Neutrophil (primary cell): Measurements from ENCODE around the gene ADCY2.

ENCODE experiments used
- H3K27ac ChIP-seq: fragments of 200-600 bp; sonication (generic); 2 replicates; pipeline ENCODE4 v1.5.1; 2016; ENCODE audit warnings: mild to moderate bottlenecking, moderate library complexity
- H3K27me3 ChIP-seq: fragments of 200-600 bp; sonication (generic); 2 replicates; pipeline ENCODE4 v1.6.0; 2016; ENCODE audit warnings: mild to moderate bottlenecking
- H3K36me3 ChIP-seq: fragments of 200-600 bp; sonication (generic); 2 replicates; pipeline ENCODE4 v1.5.1; 2017
- H3K4me1 ChIP-seq, 2 experiments: fragments of 200-600 bp in 1 of 2; sonication (generic) in 1 of 2; 1 replicate in 1 of 2; 2 replicates in 1 of 2; pipeline versions ENCODE4 v1.5.1 to v1.6.1; 2013 to 2016; ENCODE audit warnings: low read depth in 1 of 2, low read length in 1 of 2, mild to moderate bottlenecking in 1 of 2, moderate library complexity in 1 of 2; ENCODE audit not compliant: control insufficient read depth in 1 of 2, insufficient read depth in 1 of 2
- H3K4me3 ChIP-seq, 2 experiments: fragments of 200-600 bp in 1 of 2; sonication (generic) in 1 of 2; 1 replicate in 1 of 2; 2 replicates in 1 of 2; pipeline ENCODE4 v1.5.1; 2013 to 2016; ENCODE audit warnings: low read depth in 1 of 2, low read length in 1 of 2, mild to moderate bottlenecking in 1 of 2, moderate library complexity in 1 of 2
- H3K9me3 ChIP-seq: fragments of 200-600 bp; sonication (generic); 2 replicates; pipeline ENCODE4 v1.5.1; 2016
- TF ChIP-seq, protein P1 (sequence below): fragments of 200-600 bp; sonication (generic); IDR thresholded peaks from 2 replicates; pipeline ENCODE4 v1.5.1; 2016; ENCODE audit warnings: antibody characterized with exemption

Gene ADCY2

DNA sequence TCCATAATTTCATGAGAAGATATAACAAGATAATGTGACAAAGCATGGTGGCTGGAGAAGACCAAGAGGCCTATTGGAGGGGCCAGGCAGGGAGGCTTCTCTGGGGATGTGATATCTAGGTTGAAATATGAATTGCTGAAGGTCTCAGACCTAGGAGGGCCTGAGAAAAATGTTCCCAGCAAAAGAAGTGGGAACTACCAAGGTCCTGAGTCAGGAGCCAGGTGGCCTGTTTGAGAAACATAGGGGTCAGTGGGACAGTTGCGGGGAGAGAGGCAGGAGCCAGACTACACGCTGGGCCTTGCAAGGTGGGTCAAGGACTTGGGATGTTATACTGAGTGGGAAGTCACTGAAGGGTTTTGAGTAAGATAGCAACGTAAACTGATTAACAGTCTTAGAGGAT is 238.9 kb downstream of the ADCY2 start:
- TF ChIP-seq, protein P1, sequence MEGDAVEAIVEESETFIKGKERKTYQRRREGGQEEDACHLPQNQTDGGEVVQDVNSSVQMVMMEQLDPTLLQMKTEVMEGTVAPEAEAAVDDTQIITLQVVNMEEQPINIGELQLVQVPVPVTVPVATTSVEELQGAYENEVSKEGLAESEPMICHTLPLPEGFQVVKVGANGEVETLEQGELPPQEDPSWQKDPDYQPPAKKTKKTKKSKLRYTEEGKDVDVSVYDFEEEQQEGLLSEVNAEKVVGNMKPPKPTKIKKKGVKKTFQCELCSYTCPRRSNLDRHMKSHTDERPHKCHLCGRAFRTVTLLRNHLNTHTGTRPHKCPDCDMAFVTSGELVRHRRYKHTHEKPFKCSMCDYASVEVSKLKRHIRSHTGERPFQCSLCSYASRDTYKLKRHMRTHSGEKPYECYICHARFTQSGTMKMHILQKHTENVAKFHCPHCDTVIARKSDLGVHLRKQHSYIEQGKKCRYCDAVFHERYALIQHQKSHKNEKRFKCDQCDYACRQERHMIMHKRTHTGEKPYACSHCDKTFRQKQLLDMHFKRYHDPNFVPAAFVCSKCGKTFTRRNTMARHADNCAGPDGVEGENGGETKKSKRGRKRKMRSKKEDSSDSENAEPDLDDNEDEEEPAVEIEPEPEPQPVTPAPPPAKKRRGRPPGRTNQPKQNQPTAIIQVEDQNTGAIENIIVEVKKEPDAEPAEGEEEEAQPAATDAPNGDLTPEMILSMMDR: no peak
- Histone ChIP-seq H3K9me3 (no peaks in the 10 kb centered on the region), H3K36me3 (no peaks in the 10 kb centered on the region), H3K27me3 (no peaks in the 10 kb centered on the region), H3K27ac (no peak overlapping the region), H3K4me1 (no peaks in the 10 kb centered on the region), H3K4me3 (no peak overlapping the region)

DNA sequence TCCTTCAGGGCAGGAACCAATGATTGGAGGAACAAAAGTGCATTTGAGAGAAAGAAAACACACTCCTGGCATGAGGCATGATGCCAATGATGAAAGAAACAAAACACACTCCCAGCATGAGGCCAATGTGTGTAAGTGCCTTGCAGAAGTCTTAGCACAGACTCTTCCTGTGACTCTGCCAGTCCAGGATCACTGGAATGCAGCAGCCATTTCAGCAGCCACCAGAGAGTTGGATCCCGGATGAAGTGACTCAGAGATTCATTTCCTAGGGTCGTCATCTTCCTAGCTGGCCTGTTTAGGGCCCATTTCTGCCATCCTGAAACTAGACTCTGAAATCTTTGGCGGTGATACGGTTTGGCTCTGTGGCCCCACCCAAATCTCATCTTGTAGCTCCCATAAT is 242.5 kb downstream of the ADCY2 start:
- no peak overlapping the region for H3K4me3 ChIP-seq
- no peaks in the 10 kb centered on the region for H3K4me1 ChIP-seq
- TF ChIP-seq, protein P1: no peak

DNA sequence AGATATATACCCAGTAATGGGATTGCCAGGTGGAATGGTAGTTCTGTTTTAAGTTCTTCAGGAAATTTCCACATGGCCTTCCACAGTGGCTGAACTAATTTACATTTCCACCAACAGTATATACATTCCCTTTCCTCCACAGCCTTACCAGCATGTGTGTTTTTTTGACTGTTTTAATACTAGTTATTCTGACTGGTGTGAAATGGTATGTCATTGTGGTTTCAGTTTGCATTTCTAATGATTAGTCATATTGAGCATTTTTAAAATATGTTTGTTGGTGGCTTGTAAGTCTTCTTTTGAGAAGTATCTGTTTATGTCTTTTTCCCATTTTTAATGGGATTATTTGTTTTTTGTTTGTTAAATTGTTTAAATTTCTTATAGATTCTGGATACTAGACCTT is 246.1 kb downstream of the ADCY2 start:
- H3K36me3 ChIP-seq: no peaks in the 10 kb centered on the region
- TF ChIP-seq, protein P1: no peak
- no peaks in the 10 kb centered on the region for H3K27me3 ChIP-seq
- no peak overlapping the region for H3K4me3 ChIP-seq
- H3K9me3 ChIP-seq: no peaks in the 10 kb centered on the region
- no peaks in the 10 kb centered on the region for H3K4me1 ChIP-seq
- no peak overlapping the region for H3K27ac ChIP-seq

More for the DNA sequence above, 242.5 kb downstream of the ADCY2 start:
- H3K9me3 ChIP-seq: no peaks in the 10 kb centered on the region
- no peaks in the 10 kb centered on the region for H3K36me3 ChIP-seq
- no peak overlapping the region for H3K27ac ChIP-seq
- no peaks in the 10 kb centered on the region for H3K27me3 ChIP-seq

DNA sequence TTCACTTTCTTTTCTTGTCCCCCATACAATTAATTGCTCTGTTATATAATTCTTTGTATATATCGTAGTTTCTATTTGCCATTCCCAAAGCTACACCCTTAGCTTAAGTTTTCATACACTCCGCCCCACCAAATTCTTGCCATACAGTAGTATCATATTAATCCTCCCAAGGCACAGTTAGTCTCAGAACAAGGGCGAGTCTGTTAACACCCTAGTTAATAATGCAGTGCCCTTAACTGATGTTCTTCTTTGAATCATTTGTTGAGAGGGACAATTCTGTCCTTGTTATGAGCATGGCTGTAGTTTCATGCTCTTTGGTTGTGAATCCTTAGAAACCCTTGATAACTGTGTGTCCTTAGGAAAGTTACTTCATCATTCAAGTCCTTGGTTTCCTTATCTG is 248.8 kb downstream of the ADCY2 start:
- Histone ChIP-seq H3K27me3 (no peaks in the 10 kb centered on the region), H3K36me3 (no peaks in the 10 kb centered on the region)
- TF ChIP-seq, protein P1: no peak

DNA sequence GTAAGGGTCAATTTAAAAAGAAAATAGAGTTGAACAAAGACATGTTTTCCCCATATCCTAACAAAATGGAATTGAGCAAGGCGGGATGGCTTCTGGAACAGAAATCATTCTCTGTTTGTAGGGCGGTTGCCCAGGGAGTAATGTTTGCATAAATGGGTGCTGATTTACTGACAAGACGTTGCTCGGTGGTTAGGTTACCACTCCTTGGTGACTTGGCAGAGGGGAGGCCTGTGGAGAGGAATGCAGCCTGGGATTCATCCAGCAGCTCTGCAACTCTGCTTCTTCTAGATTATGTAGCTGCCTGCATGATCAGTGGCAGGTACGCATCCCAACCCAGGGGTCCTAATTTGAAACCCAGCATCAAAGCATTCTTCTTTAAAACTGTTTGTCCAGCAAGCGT is 254.8 kb downstream of the ADCY2 start:
- Histone ChIP-seq H3K36me3 (no peaks in the 10 kb centered on the region), H3K9me3 (no peaks in the 10 kb centered on the region), H3K27ac (no peak overlapping the region), H3K4me3 (no peak overlapping the region), H3K27me3 (no peaks in the 10 kb centered on the region), H3K4me1 (no peaks in the 10 kb centered on the region)
- TF ChIP-seq, protein P1: no peak

More for the DNA sequence above, 248.8 kb downstream of the ADCY2 start:
- no peak overlapping the region for H3K4me3 ChIP-seq
- no peaks in the 10 kb centered on the region for H3K4me1 ChIP-seq
- H3K9me3 ChIP-seq: no peaks in the 10 kb centered on the region
- H3K27ac ChIP-seq: no peak overlapping the region

DNA sequence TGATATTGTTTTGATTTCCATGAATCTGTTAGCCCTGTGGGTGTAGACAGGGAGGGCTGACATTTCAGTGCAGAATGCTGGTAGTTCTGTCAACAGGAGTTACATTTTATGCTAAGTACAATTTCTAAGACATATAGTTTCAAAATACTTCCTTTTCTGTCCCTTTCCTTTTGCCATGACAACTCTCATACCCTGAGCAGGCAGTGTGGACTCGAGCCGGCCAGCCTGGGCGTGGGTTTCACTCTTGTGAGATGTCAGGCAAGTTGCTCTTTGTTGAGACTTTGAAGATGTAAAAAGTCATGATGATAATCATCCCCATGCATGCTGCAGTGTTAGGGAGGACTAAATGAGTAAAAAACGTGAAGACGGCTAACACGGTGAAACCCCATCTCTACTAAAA is 257.1 kb downstream of the ADCY2 start:
- Histone ChIP-seq H3K9me3 (no peaks in the 10 kb centered on the region), H3K27ac (no peak overlapping the region), H3K4me3 (no peak overlapping the region), H3K27me3 (no peaks in the 10 kb centered on the region), H3K4me1 (no peaks in the 10 kb centered on the region), H3K36me3 (no peaks in the 10 kb centered on the region)
- TF ChIP-seq, protein P1: no peak
